Neural cell (in vitro differentiated cells): Measurements from ENCODE around the gene GPR15LG. TPM values are rescaled to one million over a fixed set of nuclear protein-coding genes. Genes with fewer than 3 reads are reported as not detected.

Experiments
- H2AFZ ChIP-seq: fragments of 200-600, 300-800 bp; sonication (generic), shearing (Covaris generic); 2 replicates; pipeline ENCODE4 v1.6.0; 2014; ENCODE audit warnings: low read depth, mild to moderate bottlenecking, antibody characterized with exemption, low read length, moderate library complexity
- H3F3A ChIP-seq: fragments of 200-600 bp; shearing (Covaris generic); 2 replicates; pipeline ENCODE4 v1.6.1; 2016; ENCODE audit warnings: mild to moderate bottlenecking, moderate library complexity, mixed read lengths, antibody characterized with exemption, low read length; ENCODE audit not compliant: insufficient read depth, poor library complexity, severe bottlenecking
- H3K27ac ChIP-seq: fragments of 200-600, 300-800 bp; sonication (generic), shearing (Covaris generic); 2 replicates; pipeline ENCODE4 v1.5.1; 2014; ENCODE audit warnings: mild to moderate bottlenecking, low read length, moderate library complexity
- H3K27me3 ChIP-seq: fragments of 300-800, 200-600 bp; sonication (generic), shearing (Covaris generic); 2 replicates; pipeline ENCODE4 v1.6.0; 2014; ENCODE audit warnings: mild to moderate bottlenecking, low read depth, low read length, moderate library complexity; ENCODE audit not compliant: insufficient read depth
- H3K36me3 ChIP-seq: fragments of 300-800, 200-600 bp; sonication (generic), shearing (Covaris generic); 2 replicates; pipeline ENCODE4 v1.5.1; 2014; ENCODE audit warnings: mild to moderate bottlenecking, antibody characterized with exemption, low read length, moderate library complexity; ENCODE audit not compliant: insufficient read depth
- H3K4me2 ChIP-seq: fragments of 300-800, 200-600 bp; sonication (generic), shearing (Covaris generic); 2 replicates; pipeline ENCODE4 v1.6.0; 2014; ENCODE audit warnings: mild to moderate bottlenecking, low read length
- H3K4me3 ChIP-seq: fragments of 300-800, 200-600 bp; sonication (generic), shearing (Covaris generic); 2 replicates; pipeline ENCODE4 v1.5.1; 2014; ENCODE audit warnings: mild to moderate bottlenecking, low read length, moderate library complexity
- H3K79me2 ChIP-seq: fragments of 200-600 bp; shearing (Covaris generic); replicated peaks from 2 replicates; pipeline ENCODE4 v1.6.0; 2014; ENCODE audit warnings: mild to moderate bottlenecking, low read length, moderate library complexity; ENCODE audit not compliant: insufficient read depth
- H3K9ac ChIP-seq: fragments of 300-800, 200-600 bp; sonication (generic), shearing (Covaris generic); 2 replicates; pipeline ENCODE4 v1.6.1; 2016; ENCODE audit warnings: mild to moderate bottlenecking, low read length, mixed read lengths
- H3K9me2 ChIP-seq: fragments of 200-600 bp; shearing (Covaris generic); 2 replicates; pipeline ENCODE4 v1.6.1; 2016; ENCODE audit warnings: mild to moderate bottlenecking, low read length, mixed read lengths; ENCODE audit not compliant: insufficient read depth
- H3K9me3 ChIP-seq: fragments of 200-600, 300-800 bp; sonication (generic), shearing (Covaris generic); 2 replicates; pipeline ENCODE4 v1.6.1; 2016; ENCODE audit warnings: mild to moderate bottlenecking, mixed run types, low read length, moderate library complexity, mixed read lengths
- H4K20me1 ChIP-seq: fragments of 200-600 bp; shearing (Covaris generic); 2 replicates; pipeline ENCODE4 v1.6.1; 2016; ENCODE audit warnings: mild to moderate bottlenecking, mixed run types; ENCODE audit not compliant: insufficient read depth
- CTCF ChIP-seq: fragments of 450-650 bp; IDR thresholded peaks from 2 replicates; pipeline ENCODE4 v1.5.1; 2014; ENCODE audit warnings: antibody characterized with exemption, mild to moderate bottlenecking, moderate library complexity; ENCODE audit not compliant: poor library complexity, severe bottlenecking
- EP300 ChIP-seq: fragments of 450-650 bp; conservative IDR thresholded peaks from 2 replicates; pipeline ENCODE4 v1.6.1; 2014; ENCODE audit warnings: antibody characterized with exemption, mild to moderate bottlenecking, moderate library complexity; ENCODE audit not compliant: poor library complexity, severe bottlenecking
- EZH2 ChIP-seq: fragments of 200-600, 300-800 bp; shearing (Covaris generic), sonication (generic); IDR thresholded peaks from 2 replicates; pipeline ENCODE4 v1.6.1; 2014; ENCODE audit warnings: antibody characterized with exemption, low read length, borderline replicate concordance, mild to moderate bottlenecking; ENCODE audit not compliant: insufficient read depth, poor library complexity, severe bottlenecking
- MXI1 ChIP-seq: fragments of 450-650 bp; conservative IDR thresholded peaks from 2 replicates; pipeline ENCODE4 v1.6.1; 2014; ENCODE audit warnings: antibody characterized with exemption, mild to moderate bottlenecking; ENCODE audit not compliant: poor library complexity, severe bottlenecking
- POLR2AphosphoS5 ChIP-seq: IDR thresholded peaks from 2 replicates; pipeline ENCODE4 v1.6.1; 2012
- RAD21 ChIP-seq: fragments of 450-650 bp; conservative IDR thresholded peaks from 2 replicates; pipeline ENCODE4 v1.6.1; 2014; ENCODE audit warnings: antibody characterized with exemption, mild to moderate bottlenecking, moderate library complexity
- REST ChIP-seq: IDR thresholded peaks from 2 replicates; pipeline ENCODE4 v1.6.1; 2012; ENCODE audit warnings: borderline replicate concordance
- SMC3 ChIP-seq: fragments of 450-650 bp; conservative IDR thresholded peaks from 2 replicates; pipeline ENCODE4 v1.6.1; 2014; ENCODE audit warnings: antibody characterized with exemption, mild to moderate bottlenecking, moderate library complexity; ENCODE audit not compliant: poor library complexity
- TAF1 ChIP-seq: IDR thresholded peaks from 2 replicates; pipeline ENCODE4 v1.6.1; 2012; ENCODE audit warnings: low read depth
- polyA plus RNA-seq: library from polyadenylated mRNA; depleted of rRNA; stranded (reverse); fragments of >200 nt; gene quantifications from 2 replicates; pipeline ENCODE4 v1.2.3, GENCODE V29; 2014

The GPR15LG gene
- polyA plus RNA-seq, 1 donor from 2014 or later, result not detected

GRCh38 chr10:84139126-84140035 lies 34.2 kb upstream of the GPR15LG start, which contains the start of gene GHITM:
Gene GHITM, plus strand, starts transcription at chr10:84139509. Its CDS starts 1,992 bp downstream, at chr10:84141501.
- H3K9me3 ChIP-seq, result no peaks in the 10 kb centered on the region
- H3K27ac ChIP-seq, result peak within 1 kb of the TSS; percentile 80
- no peaks in the 10 kb centered on the region for H3K9me2 ChIP-seq
- H4K20me1 ChIP-seq, result no peaks in the 10 kb centered on the region
- H3K9ac ChIP-seq, result peak within 1 kb of the TSS; percentile 91
- H3K79me2 ChIP-seq, result peaks cover 31% of the 10 kb centered on the region
- no peaks in the 10 kb centered on the region for H3K27me3 ChIP-seq
- H3F3A ChIP-seq, result no peaks in the 10 kb centered on the region
- H2AFZ ChIP-seq, result peak within 1 kb of the TSS; percentile 94
- peak within 1 kb of the TSS; percentile 78 for H3K4me3 ChIP-seq
- H3K4me2 ChIP-seq, result peak within 1 kb of the TSS; percentile 87
- peaks cover 3% of the 10 kb centered on the region for H3K36me3 ChIP-seq
- TF ChIP-seq POLR2AphosphoS5 (peak; percentile 92), MXI1 (peak; percentile 76), REST (peak; percentile 57), TAF1 (peak; percentile 30), RAD21 (peak; percentile 24), SMC3 (peak; percentile 31), EP300 (peak; percentile 48), CTCF (peak; percentile 69), EZH2 (no peak)

- Histone ChIP-seq H3K9me3 (no peaks in the 10 kb centered on the region), H3F3A (no peaks in the 10 kb centered on the region), H2AFZ (peak overlapping the region; percentile 61), H3K36me3 (peaks cover 3% of the 10 kb centered on the region), H3K9ac (peak overlapping the region; percentile 91), H4K20me1 (no peaks in the 10 kb centered on the region), H3K4me2 (peak overlapping the region; percentile 87), H3K27ac (peak overlapping the region; percentile 80), H3K4me3 (peak overlapping the region; percentile 78), H3K27me3 (no peaks in the 10 kb centered on the region), H3K9me2 (no peaks in the 10 kb centered on the region), H3K79me2 (peaks cover 31% of the 10 kb centered on the region)
- TF ChIP-seq CTCF (no peak), EZH2 (no peak), EP300 (no peak), POLR2AphosphoS5 (no peak), MXI1 (no peak), SMC3 (no peak), TAF1 (no peak), REST (no peak), RAD21 (no peak)
Observed at GRCh38 chr10:84140036-84140379, 33.6 kb upstream of the GPR15LG start.
